Effector CD8-positive, alpha-beta T cell (primary cell): ENCODE data around the gene SYNGR1.
"Not testable (repeated sequence)": the region's sequence is repeated elsewhere in the genome, so short reads cannot be mapped to it uniquely, and the experiment has no call there.

Experiments used
- DNase-seq: peaks from one replicate; lab custom pipeline; 2025; lab: John Stamatoyannopoulos, UW

The SYNGR1 gene

GRCh38 chr22:39351689-39352214, 2.0 kb downstream of the SYNGR1 start:
- DNase-seq, result no peak

GRCh38 chr22:39352306-39352891, 2.6 kb downstream of the SYNGR1 start:
- no peak for DNase-seq

- no peak for DNase-seq
These were observed 3.6 kb downstream of the SYNGR1 start for GRCh38 chr22:39353346-39353745.

- no peak for DNase-seq
These were observed 5.3 kb downstream of the SYNGR1 start for GRCh38 chr22:39355080-39355479.

GRCh38 chr22:39355805-39356204, 6.0 kb downstream of the SYNGR1 start:
- not testable (repeated sequence) for DNase-seq

- DNase-seq, result no peak
These were observed 6.7 kb downstream of the SYNGR1 start for GRCh38 chr22:39356464-39356863.

- not testable (repeated sequence) for DNase-seq
These were observed 7.6 kb downstream of the SYNGR1 start for GRCh38 chr22:39357110-39358108.

- not testable (repeated sequence) for DNase-seq
These were observed 8.4 kb downstream of the SYNGR1 start for GRCh38 chr22:39358197-39358596.

GRCh38 chr22:39359659-39360195, 9.9 kb downstream of the SYNGR1 start:
- DNase-seq, result no peak

- no peak for DNase-seq
These were observed 10.5 kb downstream of the SYNGR1 start for GRCh38 chr22:39360242-39360641.

- DNase-seq, result no peak
These were observed 11.1 kb downstream of the SYNGR1 start for GRCh38 chr22:39360674-39361413.

GRCh38 chr22:39361496-39361895, 11.7 kb downstream of the SYNGR1 start:
- no peak for DNase-seq

GRCh38 chr22:39362271-39362670, 12.5 kb downstream of the SYNGR1 start:
- DNase-seq, result no peak

GRCh38 chr22:39362932-39363331, 13.1 kb downstream of the SYNGR1 start:
- DNase-seq, result no peak

GRCh38 chr22:39363751-39364515, 14.1 kb downstream of the SYNGR1 start:
- DNase-seq, result no peak

- DNase-seq, result no peak
These were observed 15.1 kb downstream of the SYNGR1 start for GRCh38 chr22:39364714-39365491.

GRCh38 chr22:39365492-39365780, 15.6 kb downstream of the SYNGR1 start:
- no peak for DNase-seq

- DNase-seq, result no peak
These were observed 17.2 kb downstream of the SYNGR1 start for GRCh38 chr22:39367035-39367434.

GRCh38 chr22:39368461-39368911, 18.7 kb downstream of the SYNGR1 start:
- no peak for DNase-seq

GRCh38 chr22:39369186-39369585, 19.4 kb downstream of the SYNGR1 start:
- DNase-seq, result no peak
